Fibroblast of skin of right quadriceps (primary cell): ENCODE results near the gene THAP8.
"Not testable (repeated sequence)": the region's sequence is repeated elsewhere in the genome, so short reads cannot be mapped to it uniquely, and the experiment has no call there.

Experiments
- DNase-seq: peaks from one replicate; pipeline ENCODE4 v3.0.0-alpha.2; 2013

Gene THAP8

DNA sequence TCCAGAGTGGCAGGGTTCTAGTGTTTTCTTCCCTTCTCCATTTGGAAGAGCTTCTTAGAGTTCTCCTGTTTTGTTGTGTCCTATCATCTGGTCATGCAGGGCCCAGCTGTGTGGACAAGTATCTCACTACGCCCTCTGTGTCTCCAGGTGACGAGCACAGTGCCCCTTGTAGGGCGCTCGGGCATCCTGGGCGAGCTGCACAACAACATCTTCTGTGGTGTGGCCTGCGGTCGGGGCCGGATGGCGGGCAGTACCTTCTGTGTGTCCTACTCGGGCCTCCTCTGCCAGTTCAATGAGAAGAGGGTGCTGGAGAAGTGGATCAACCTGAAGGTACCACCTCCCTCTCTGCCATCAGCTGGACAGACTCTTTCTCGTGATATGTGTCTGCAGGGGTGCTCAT is 13.6 kb upstream of the THAP8 start:
- DNase-seq: no peak

DNA sequence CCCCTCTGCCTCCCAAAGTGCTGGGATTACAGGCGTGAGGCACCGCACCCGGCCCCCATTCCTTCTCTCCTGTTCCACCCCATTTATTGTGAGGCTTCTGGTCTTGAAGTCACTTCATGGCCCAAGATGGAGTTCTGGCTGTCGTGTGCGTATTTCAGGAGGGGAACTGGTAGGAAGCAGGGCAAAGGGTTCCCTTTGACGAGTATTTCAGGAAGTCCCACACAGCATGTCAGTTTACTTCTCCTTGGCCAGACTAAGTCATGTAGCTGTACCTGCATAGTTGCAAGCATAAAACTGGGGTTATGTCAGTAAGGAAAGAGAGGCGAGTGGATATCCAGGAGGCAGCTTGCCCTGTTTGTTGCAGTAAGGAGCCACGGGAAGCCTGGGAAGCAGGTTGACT is 10.7 kb upstream of the THAP8 start:
- DNase-seq: no peak

DNA sequence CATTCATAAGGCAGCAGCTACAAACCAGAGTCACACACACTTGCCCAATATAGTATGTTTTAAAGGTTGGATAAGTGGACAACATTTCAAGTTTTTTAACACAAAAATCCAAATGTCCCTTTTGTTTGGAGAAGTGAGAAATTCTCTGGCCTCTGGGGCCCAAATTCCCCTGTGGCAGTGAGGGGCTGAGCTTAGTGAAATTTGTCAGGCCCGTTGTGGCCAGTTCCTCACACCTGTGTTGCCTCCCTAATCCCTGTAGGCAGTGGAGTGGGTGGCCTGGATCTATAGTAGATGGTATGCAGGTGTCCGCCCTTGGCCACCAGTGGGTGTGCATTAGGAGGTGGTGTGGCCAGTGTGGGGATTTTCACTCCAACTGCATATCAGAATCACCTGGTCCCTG is 7.3 kb upstream of the THAP8 start:
- DNase-seq: no peak

DNA sequence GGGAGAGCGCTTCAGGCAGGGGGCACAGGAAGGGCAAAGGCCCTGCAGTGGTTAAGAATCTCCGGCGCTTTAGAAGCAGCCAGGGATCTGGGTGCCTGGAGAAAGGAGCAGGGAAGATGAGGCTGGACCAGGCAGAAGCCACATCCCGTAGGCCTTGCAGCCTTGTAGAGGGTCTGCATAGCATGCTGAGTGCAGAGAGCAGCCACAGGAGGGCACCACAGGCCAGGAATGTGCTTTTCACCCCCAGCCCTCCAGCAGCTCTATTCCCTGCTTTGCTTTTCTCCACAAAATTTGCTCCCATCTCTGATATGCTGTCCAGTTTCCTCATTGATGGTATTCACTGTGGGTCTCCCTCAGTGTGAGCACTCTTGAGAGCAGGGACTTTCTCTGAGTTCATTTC is 6.3 kb upstream of the THAP8 start:
- peak; percentile 42 for DNase-seq

DNA sequence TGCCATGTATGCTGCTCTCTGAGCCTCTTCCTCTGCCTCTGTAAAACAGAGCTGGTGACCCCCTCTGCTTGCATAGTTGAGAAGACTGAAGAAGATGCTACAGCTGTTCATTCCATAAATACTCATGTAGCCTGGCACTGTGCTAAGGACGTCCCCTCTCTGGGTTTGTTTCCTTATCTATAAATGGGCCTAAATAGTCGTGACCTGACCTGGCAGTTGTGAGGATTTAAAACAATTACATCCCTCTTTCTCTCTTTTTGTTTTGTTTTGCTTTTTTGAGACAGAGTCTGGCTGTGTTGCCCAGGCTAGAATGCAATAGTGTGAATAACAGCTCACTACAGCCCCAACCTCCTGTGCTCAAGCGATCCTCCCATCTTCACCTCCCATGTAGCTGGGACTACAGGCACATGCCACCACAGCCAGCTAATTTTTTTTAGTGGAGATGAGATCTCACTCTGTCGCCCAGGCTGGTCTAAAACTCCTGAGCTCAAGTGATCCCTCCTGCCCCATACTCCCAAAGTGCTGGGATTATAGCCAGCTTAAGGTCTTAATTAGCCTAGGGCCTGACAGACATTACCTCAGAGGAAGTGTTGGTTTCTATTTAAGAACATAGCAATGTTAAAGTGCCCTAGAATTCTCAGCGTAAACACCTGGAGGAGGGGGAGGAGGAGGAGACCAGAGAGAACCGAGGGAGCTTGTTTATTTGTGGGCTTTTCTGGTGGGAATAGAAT is 5.3 kb upstream of the THAP8 start:
- DNase-seq: no peak

DNA sequence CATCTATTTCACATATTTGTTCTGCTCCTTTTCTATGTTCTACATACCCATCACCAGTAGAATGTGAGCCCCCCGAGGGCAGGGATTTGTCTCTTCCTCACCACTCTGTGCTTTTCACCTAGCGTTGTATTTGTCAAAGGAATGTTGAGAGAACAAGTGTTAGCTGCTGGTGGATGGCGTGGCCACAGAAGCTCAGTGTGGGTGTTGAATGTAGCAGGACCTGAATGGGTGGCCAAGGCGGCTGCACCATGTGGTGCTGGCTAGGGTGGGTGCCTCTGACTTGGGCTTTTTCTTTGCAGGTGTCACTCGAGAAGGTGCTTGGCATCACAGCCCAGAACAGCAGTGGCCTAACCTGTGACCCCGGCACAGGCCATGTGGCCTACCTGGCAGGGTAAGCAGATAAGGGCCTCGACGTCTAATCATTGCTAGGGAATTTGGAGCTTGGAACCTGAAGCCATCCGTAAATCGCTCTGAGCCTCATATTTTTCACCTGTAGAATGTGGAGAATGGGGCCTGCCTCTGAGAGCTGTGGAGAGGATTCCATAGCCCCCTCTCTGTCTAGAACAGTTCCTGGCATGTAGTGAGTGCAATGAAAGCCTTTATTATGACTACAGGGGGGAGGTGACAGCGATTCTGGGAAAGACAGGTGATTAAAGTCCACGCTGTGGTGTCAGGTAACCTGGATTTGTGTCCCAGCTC is 4.5 kb upstream of the THAP8 start:
- no peak for DNase-seq

DNA sequence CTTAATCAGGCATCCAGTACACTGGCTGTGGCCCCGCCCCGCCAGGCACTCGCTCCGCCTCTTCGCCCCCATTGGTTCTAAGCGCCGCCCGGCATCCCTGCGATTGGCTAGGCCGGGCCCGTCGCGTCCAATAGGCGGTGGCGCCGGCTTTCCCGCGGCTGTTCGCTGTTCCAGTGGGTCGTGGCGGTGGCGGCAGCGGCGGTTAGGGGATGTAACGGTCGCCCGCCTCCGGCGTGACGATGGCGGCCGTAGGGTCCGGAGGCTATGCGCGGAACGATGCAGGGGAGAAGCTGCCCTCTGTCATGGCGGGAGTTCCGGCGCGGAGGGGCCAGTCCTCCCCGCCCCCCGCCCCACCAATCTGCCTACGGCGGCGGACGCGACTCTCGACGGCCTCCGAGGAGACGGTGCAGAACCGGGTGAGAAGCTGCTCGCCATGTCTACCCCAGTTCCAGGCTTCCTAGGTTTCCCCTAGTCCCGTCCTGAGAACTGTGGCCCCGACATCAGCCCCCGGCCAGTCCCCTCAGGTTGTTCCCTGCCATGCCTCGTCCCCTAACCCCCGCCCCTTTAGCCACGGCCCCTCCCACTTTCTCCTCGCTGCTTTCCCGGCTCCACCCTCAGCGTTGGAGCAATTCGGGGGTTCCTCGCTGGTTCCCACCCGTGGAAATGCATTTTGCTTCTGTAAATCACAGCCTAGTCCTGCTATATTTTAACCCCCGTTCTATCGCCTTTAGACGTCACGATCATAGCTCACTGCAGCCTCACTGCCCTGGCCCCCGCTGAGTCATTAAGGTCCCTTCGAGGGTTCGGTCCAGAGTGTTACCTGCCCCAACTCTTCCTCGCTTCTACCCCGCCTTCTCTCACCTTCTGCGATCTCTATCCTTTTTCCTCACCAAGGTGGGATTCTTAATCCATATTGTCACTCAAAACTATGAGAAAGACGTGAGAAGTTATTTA is 925 bp upstream of the THAP8 start, which contains the start of gene WDR62:
Gene WDR62 (plus strand): TSS at position 165 of the 954 bp plus-strand sequence. CDS start 75 bp downstream, at position 240.
- DNase-seq: no peak

DNA sequence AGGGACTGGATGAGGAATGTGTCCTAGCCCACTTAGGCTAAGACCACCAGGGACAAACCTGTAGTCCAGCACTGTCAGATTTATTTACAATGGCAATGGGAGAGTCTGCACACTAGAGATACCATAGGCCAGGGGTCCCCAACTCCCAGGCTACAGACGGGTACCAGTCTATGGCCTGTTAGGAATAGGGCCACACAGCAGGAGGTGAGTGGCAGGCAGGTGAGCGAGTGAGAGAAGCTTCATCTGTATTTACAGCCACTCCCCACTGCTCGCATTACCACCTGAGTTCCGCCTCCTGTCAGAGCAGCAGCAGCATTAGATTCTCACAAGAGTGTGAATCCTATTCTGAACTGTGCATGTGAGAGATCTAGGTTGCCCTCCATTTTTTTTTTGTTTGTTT is 2.4 kb downstream of the THAP8 start:
- no peak for DNase-seq

DNA sequence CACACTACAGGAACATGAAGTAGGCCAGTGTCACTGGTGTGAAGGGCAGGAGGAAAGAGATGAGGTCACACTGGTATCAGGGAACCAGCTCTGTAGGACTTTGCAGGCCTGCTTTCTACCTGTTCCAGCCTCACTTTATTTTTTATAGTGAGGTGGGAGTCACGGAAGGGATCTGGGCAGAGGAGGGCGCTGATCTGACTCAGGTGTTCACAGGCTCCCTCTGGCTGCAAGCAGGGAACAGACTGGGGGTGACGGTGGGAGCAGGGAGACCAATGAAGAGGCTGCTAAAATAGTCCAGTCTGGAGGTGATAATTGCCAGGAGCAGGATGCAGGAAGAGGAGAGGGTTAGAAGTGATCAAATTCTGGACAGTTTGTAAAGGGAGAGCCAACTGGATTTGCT is 2.8 kb downstream of the THAP8 start:
- DNase-seq: no peak

DNA sequence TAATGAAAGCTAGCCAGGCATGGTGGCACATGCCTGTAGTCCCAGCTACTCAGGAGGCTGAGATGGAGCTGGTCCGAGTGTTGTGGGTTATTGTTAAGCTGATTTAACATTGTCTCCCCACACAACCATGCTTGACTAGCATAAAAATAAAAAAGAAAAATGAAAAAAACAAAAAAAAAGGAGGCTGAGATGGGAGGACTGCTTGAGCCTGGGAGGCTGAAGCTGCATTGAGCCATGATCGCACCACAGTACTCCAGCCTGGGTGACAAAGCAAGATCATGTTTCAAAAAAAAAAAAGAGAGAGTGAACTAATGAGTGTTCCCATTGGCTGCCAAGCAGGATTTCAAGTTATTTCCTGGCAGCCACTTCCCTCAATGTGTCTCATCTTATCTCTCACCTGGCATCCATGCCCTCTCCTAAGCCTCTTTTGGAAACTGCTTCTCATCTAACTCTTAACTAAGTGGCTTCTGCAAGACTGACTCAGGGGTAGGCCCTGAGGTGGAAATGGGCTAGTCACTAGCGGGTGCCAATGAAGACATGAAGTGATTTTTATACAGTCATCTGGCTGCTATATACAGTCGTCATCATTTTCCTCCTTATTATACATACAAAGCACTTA is 4.9 kb downstream of the THAP8 start:
- DNase-seq: no peak

DNA sequence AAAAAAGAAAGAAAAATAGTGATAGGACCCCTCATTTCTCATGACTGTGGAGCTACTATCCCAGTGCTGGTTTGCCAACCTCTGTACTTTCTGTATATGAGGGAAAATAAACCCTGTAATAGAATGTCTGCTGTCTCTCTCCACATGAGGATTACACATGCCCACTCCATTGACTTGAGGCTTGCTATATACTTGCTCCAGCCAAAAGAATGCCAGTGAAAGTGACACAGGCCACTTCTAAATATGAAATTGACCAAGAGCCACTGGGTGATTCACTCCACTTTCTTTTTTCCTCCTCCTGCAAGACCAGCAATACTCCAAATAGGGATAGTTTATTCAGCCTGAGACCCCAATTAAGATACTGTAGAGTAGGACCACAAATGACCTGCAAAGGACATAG is 6.2 kb downstream of the THAP8 start:
- DNase-seq: no peak

DNA sequence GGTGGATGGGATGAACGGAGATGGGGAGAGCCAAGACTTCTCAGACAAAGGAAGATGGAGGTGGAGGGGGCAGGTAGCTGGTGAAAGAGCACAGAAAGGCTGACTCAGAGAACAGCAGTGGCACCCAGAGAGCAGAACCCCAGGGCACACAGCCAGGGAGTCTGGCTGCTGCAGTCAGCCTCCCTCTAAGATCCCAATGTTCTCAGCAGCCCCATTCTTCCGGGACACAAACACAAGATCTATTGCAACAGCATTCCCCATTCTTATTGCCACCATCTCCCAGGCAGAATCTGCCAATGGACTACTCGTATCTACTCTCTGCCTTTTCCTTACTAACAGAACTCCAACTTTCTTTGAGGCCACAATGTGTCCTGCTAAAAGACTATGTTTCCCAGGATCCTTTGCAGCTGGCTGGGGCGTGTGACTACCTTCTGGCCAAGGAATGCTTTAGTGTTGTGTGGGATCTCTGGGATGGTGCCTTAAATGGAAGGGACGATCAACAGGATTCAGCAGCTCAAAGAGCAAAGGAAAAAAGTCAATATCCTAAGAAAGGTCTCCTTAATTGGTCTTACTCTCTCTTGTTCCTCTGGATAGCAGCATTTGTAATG is 7.5 kb downstream of the THAP8 start:
- DNase-seq: no peak

DNA sequence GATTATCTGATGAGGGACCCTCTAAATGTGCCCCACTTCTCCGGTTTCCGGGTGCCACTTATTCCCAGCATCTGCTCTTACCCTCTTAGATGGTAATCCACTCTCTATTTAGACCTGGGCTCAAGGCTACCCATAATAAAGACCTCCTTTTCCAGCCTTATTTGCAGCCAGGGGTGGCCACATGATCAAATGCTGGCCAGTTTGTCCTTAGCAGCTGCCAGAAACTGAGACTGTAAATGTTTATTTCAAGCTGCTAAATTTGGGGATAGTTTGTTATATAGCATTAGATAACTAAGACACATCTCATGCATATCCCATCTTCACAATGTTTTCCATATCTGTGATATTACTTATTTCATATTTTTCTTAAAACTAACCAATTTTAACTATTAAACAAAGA is 10.1 kb downstream of the THAP8 start:
- no peak for DNase-seq

DNA sequence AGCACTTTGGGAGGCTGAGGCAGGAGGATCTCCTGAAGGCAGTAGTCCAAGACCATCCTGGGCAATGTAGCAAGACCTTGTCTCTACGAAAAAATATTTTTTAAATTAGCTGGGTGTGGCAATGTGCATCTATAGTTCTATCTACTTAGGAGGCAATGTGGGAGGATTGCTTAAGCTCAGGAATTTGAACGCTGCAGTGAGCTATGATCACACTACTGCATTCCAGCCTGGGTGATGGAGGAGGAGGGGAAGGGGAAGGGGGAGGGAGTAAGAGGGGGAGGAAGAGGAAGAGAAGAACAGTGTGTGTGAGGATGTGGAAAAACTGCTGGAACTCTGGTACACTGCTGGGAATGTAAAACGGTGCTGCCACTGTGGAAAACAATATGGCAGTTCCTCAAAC is 12.3 kb downstream of the THAP8 start:
- DNase-seq: peak; percentile 95

DNA sequence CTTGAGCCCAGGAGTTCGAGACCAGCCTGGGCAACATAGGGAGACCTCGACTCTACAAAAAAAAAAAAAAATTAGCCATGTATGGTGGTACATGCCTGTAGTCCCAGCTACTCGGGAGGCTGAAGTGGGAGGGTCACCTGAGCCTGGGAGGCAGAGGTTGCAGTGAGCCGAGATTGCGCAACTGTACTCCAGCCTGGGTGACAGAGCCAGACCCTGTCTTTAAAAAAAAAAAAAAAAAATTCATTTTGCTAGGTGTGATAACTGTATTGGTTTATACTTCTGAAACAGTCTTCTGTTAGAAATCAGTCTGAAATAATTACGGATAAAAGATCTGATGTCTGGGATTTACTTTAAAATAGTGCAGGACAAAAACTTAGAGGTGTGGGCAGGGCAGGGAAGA is 13.0 kb downstream of the THAP8 start:
- not testable (repeated sequence) for DNase-seq

DNA sequence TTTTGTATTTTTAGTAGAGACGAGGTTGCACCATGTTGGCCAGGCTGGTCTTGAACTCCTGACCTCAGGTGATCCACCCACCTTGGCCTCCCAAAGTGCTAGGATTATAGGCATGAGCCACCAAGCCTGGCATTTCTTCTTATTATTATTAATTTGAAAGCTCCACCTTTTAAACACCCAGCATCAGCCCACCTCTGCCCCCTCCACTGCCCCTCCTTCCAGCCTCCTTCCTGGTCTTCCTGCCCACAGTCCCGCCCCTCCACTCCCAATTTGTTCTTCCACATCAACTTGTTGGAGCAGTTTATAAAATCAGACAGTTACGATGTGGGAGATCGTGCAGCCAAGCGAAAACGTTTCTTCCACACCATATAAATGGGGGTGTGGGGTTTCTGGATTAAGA is 13.6 kb downstream of the THAP8 start:
- DNase-seq: no peak

DNA sequence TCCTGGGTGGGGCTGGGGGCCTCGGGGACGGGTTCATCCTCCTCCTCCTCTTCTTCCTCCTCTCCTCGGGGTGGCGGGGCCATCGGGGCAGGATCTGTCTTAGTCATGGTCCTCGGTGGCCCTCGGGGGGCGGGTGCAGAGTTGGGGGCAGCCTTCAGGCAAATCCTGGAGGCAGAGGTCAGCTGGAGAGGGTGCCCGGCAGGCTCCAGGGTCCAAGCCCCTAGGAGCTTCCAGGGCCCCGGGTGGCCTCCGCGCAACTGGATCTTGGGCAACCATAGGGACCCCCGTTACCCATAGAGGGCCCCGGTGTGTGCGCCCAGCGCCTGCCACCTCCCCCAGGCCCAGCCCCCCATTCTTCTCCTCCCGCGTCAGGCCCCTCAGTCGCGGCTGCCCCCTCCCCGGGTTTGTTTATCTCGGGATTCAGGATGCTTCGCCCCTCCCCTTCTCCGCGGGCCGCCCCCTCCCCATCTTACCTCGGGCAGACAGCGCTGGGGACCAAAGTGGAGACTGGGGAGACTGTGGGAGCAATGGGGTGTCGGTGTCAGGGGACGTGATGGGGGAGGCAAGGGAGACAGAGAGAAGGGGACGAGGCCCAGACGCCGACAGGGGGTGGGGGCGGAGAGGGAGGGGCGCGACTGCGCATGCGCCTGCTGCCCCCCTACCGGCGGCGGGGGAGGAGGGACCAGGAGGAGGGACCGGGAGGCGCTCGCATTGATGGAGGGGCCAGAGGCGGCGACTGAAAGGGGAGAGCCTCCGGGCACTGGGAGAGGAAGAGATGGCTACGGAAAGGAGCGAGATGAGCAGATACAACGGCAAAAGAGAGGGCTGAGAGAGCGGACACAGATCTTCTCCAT is 21.6 kb downstream of the THAP8 start, which contains the start of gene CLIP3:
Gene CLIP3 (minus strand): TSS at position 623 of the 854 bp plus-strand sequence. CDS start 516 bp downstream, at position 107.
- peak; percentile 77 for DNase-seq

DNA sequence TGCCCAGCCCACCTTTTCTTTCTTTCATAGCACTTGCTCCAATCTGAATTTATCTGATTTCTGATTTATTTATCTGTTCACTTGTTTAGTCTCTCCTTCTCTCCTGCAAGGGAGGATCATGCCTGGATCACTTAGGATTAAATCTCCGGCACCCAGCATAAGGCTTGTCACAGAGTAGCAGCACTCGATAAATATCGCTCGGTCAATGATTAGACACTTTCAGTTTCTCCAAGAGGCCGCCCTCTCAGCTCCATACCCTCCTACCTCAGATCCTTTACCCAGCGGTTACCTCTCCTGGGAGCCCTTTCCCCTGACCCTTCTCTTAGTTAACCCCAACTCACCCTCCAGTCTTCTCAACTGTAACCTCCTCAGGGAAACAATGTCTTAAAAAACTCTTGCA is 22.8 kb downstream of the THAP8 start:
- no peak for DNase-seq

DNA sequence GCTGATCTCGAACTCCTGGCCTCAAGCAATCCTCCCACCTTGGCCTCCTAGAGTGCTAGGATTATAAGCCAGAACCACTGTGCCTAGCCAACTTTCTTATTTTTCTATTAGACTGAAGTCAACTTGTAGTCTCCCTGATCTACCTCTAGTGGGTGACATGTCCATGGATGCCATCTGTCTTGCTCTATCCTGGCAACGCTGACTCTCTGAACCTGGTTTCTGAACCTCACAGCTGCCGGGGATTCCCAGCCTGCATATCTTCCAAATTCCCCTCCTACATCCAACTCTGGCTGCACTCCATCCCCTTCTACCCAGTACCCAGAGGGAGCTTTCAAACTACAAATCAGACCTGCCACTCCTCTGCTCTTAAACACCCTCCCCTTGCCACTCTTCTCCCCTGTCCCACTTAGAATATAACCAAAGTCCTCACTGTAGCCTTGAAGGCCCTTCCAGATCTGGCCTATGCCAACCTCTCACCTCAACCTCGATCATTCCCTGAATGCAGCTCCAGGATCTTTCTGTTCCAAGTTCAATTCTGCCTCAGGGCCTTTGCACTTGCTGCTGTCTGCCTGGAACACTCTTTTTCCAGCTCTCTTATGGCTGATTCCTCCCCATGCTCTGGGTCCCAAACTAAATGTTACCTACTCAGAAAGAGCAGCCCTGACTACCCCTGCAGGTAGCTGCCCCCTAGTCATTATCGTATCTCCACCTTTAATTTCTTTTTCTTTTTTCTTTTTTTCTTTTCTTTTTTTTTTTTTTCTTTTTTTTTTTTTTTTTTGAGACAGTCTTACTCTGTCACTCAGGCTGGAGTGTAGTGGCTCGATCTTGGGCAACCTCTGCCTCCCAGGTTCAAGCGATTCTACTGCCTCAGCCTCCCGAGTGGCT is 23.6 kb downstream of the THAP8 start:
- DNase-seq: peak; percentile 16

DNA sequence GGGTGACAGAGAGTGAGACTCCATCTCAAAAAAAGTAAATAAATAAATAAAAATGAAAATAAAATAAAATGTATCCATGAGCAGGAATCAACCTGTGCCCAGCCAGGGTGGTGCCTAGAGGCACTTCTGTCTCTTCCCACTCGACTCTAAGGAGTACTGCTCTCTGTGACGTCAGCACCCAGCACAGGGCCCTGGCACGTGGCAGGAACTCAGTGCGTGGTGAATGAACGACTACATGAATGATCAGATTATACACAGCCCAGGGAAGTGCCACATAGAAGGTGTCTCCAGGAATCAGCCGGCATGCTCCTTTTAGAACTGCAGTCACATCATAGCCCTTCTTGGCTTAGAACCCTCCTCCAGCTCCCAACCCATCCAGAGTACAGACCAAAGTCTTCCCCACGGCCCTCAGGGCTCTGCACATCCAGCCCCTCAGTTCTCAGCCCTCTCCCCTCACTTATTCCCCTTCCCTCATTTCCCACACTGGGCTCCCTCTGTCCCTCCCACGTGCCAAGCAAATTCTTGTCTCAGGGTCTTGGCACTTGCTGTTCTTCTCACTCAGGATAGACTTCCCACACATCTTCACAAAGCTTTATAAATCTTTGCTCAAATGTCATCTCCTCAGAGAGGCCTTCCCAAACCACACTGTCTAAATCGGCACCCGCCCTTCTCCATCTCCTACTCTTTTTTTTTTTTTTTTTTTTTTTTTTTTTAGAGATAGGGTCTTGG is 25.6 kb downstream of the THAP8 start:
- DNase-seq: no peak
